ENCODE data around the gene CACNA1F.

GRCh38 chrX:49160908-49161307, 72.2 kb downstream of the CACNA1F start:
- TF ChIP-seq, protein P1, sequence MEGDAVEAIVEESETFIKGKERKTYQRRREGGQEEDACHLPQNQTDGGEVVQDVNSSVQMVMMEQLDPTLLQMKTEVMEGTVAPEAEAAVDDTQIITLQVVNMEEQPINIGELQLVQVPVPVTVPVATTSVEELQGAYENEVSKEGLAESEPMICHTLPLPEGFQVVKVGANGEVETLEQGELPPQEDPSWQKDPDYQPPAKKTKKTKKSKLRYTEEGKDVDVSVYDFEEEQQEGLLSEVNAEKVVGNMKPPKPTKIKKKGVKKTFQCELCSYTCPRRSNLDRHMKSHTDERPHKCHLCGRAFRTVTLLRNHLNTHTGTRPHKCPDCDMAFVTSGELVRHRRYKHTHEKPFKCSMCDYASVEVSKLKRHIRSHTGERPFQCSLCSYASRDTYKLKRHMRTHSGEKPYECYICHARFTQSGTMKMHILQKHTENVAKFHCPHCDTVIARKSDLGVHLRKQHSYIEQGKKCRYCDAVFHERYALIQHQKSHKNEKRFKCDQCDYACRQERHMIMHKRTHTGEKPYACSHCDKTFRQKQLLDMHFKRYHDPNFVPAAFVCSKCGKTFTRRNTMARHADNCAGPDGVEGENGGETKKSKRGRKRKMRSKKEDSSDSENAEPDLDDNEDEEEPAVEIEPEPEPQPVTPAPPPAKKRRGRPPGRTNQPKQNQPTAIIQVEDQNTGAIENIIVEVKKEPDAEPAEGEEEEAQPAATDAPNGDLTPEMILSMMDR (conservative IDR thresholded peaks at IDR 0.05; ENCODE audit: low read length) = no peak
- no peak for TF ChIP-seq EZH2phosphoT487 (IDR thresholded peaks at IDR 0.05; ENCODE audit: borderline replicate concordance)
